Colonic mucosa (tissue), 4 donors: ENCODE data around the gene RNF222. TPM values are rescaled to one million over a fixed set of nuclear protein-coding genes. Genes with fewer than 3 reads are reported as not detected.

Experiments
- DNase-seq: peaks from one replicate; pipeline ENCODE4 v3.0.0-alpha.2; 2020
- H3K27ac ChIP-seq: fragments of 200-600 bp; one replicate; pipeline ENCODE4 v1.8.0; 2021
- H3K27me3 ChIP-seq: fragments of 200-600 bp; one replicate; pipeline ENCODE4 v1.8.0; 2021
- H3K36me3 ChIP-seq: fragments of 200-600 bp; one replicate; pipeline ENCODE4 v1.8.0; 2021
- H3K4me1 ChIP-seq: fragments of 200-600 bp; one replicate; pipeline ENCODE4 v1.8.0; 2021; ENCODE audit warnings: mild to moderate bottlenecking
- H3K4me3 ChIP-seq: fragments of 200-600 bp; one replicate; pipeline ENCODE4 v1.8.0; 2021
- H3K9ac ChIP-seq, 2 donors: one replicate each; pipeline ENCODE4 v1.7.0; 2013; ENCODE audit warnings: control low read depth in 2 of 2, low read depth in 2 of 2, low read length in 2 of 2
- H3K9me3 ChIP-seq: fragments of 200-600 bp; one replicate; pipeline ENCODE4 v1.8.0; 2021
- CTCF ChIP-seq: fragments of 200-600 bp; IDR thresholded peaks from one replicate; pipeline ENCODE4 v1.8.0; 2022; ENCODE audit warnings: antibody characterized with exemption, mild to moderate bottlenecking
- intact Hi-C: fragments of 100-400 bp; cut with DNase I; formaldehyde crosslinking; loops from one replicate; pipeline ENCODE4 v1.14.1; 2022
- total RNA-seq, 2 donors: library from RNA; stranded (reverse); fragmentation: NEBNext Ultra II Directional in 1 of 2; extraction: Animal tissue kit (Norgen Biotek cat#: 25700) in 1 of 2; gene quantifications; one replicate each; pipeline ENCODE4 v1.2.1, GENCODE V29; 2021
- donor health status: healthy.
- donor health status: DM: no; HTN: no; CAD: no.
- donor health status: DM: no; HTN: no; CAD: no.

The RNF222 gene
- total RNA-seq, 2 donors from 2014 or later, result not detected

GRCh38 chr17:8419305-8419704 lies 21.7 kb upstream of the RNF222 start:
- intact Hi-C loops, result loop anchor here (10.0 kb wide), 1 partner anchor 475 kb away; no protein-coding TSS in a partner anchor
- no peaks in the 10 kb centered on the region for H3K36me3 ChIP-seq
- no peaks in the 10 kb centered on the region for H3K4me1 ChIP-seq
- H3K9ac ChIP-seq, result no peak overlapping the region
- no peaks in the 10 kb centered on the region for H3K27me3 ChIP-seq
- H3K27ac ChIP-seq, result no peak overlapping the region
- no peak for DNase-seq
- H3K9me3 ChIP-seq, result no peaks in the 10 kb centered on the region
- no peak for TF ChIP-seq CTCF
- H3K4me3 ChIP-seq, result no peak overlapping the region

DNA sequence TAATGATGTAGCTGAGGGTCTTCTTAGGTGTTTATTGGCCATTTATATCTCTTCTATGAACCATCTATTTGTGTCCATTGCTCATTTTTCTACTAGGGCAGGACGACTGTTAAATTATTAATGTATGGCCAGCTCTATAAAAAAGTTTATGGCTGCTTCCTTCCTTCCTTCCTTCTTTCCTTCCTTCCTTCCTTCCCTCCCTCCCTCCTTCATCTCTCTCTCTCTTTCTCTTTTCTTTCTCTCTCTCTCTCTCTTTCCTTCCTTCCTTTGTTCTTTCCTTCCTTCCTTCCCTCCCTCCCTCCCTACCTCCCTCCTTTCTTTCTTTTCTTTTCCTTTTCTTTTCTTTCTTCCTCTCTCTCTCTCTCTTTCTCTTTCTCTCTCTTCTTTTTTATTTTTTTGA lies 20.8 kb upstream of the RNF222 start:
- H3K4me1 ChIP-seq, result no peaks in the 10 kb centered on the region
- no peak overlapping the region for H3K27ac ChIP-seq
- no peaks in the 10 kb centered on the region for H3K9me3 ChIP-seq
- no peak overlapping the region for H3K9ac ChIP-seq
- no peaks in the 10 kb centered on the region for H3K27me3 ChIP-seq
- no peaks in the 10 kb centered on the region for H3K36me3 ChIP-seq
- TF ChIP-seq CTCF, result no peak
- no peak overlapping the region for H3K4me3 ChIP-seq
- intact Hi-C loops, result loop anchor here (10.0 kb wide), 1 partner anchor 476 kb away; no protein-coding TSS in a partner anchor
- DNase-seq, result no peak

GRCh38 chr17:8417806-8418205 lies 20.2 kb upstream of the RNF222 start:
- no peak overlapping the region for H3K4me3 ChIP-seq
- no peaks in the 10 kb centered on the region for H3K36me3 ChIP-seq
- no peak for DNase-seq
- no peaks in the 10 kb centered on the region for H3K4me1 ChIP-seq
- H3K9me3 ChIP-seq, result no peaks in the 10 kb centered on the region
- intact Hi-C loops, result loop anchor here (10.0 kb wide), 1 partner anchor 477 kb away; no protein-coding TSS in a partner anchor
- no peak for TF ChIP-seq CTCF
- no peaks in the 10 kb centered on the region for H3K27me3 ChIP-seq
- no peak overlapping the region for H3K9ac ChIP-seq
- no peak overlapping the region for H3K27ac ChIP-seq

- Histone ChIP-seq H3K9ac (no peak overlapping the region), H3K4me3 (no peak overlapping the region), H3K4me1 (no peaks in the 10 kb centered on the region), H3K9me3 (no peaks in the 10 kb centered on the region), H3K27ac (no peak overlapping the region), H3K27me3 (no peaks in the 10 kb centered on the region), H3K36me3 (no peaks in the 10 kb centered on the region)
- no peak for DNase-seq
- intact Hi-C loops, result loop anchor here (10.0 kb wide), 1 partner anchor 481 kb away; no protein-coding TSS in a partner anchor
- TF ChIP-seq CTCF, result no peak
These were observed 16.3 kb upstream of the RNF222 start for GRCh38 chr17:8413938-8414337.

DNA sequence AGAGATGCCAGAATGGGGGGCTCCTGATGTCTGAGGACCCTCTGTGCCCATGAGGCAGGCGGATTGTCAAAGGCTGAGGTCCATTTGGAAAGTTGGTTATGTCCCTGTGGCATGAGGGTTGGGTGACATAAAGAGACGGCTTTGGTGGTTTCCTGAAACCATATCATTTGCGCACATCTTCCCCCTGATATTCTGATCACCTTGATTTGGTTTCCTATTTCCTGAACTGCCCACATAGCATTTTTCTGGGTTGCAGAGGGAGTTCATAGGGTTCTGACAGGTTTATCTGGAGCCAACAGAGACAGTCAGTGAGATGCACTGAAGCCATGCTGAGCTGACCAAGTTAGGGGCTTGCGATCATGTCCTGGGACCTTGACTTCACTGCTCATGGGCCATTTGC lies 15.7 kb upstream of the RNF222 start:
- Histone ChIP-seq H3K27ac (no peak overlapping the region), H3K36me3 (no peaks in the 10 kb centered on the region), H3K4me1 (no peaks in the 10 kb centered on the region), H3K27me3 (no peaks in the 10 kb centered on the region), H3K9ac (no peak overlapping the region), H3K4me3 (no peak overlapping the region), H3K9me3 (no peaks in the 10 kb centered on the region)
- intact Hi-C loops, result loop anchor here (10.0 kb wide), 1 partner anchor 481 kb away; no protein-coding TSS in a partner anchor
- DNase-seq, result no peak
- TF ChIP-seq CTCF, result no peak
